Right lobe of liver (tissue), 4 donors: ENCODE results near the gene PEAR1.

Experiments
- CTCF ChIP-seq, 4 donors: fragments of 200-600 bp in 3 of 4; fragments of 450-650 bp in 1 of 4; IDR thresholded peaks; one replicate each; pipeline versions ENCODE4 v1.5.1 to v1.8.0; 2016 to 2022; ENCODE audit warnings: antibody characterized with exemption in 4 of 4, mild to moderate bottlenecking in 2 of 4
- POLR2A ChIP-seq: fragments of 450-650 bp; IDR thresholded peaks from one replicate; pipeline ENCODE4 v1.6.1; 2017; ENCODE audit warnings: antibody characterized with exemption, mild to moderate bottlenecking
- donor health status: DM: no; HTN: no; CAD: no.
- donor health status: DM: no; HTN: no; CAD: no.
- donor health status: DM: no; HTN: yes; CAD: no.

- no peak for TF ChIP-seq CTCF (IDR thresholded peaks at IDR 0.05)
- no peak for TF ChIP-seq POLR2A
Observed at GRCh38 chr1:156958247-156958714, 64.8 kb downstream of the PEAR1 start.
